Breast epithelium (tissue), 4 donors: Measurements from ENCODE around the gene APOL1. TPM values are rescaled to one million over a fixed set of nuclear protein-coding genes. Genes with fewer than 3 reads are reported as not detected.
"Not testable (repeated sequence)": the region's sequence is repeated elsewhere in the genome, so short reads cannot be mapped to it uniquely, and the experiment has no call there.

Source experiments
- DNase-seq, 2 donors: peaks; one replicate each; pipeline ENCODE4 v3.0.0-alpha.2; 2019; ENCODE audit warnings: low spot score in 2 of 2
- H3K27ac ChIP-seq, 2 donors: fragments of 200-600 bp; sonication (generic) in 1 of 2; one replicate each; pipeline ENCODE4 v1.5.1; 2016 to 2019; ENCODE audit warnings: mild to moderate bottlenecking in 1 of 2
- H3K27me3 ChIP-seq, 2 donors: fragments of 200-600 bp; sonication (generic) in 1 of 2; one replicate each; pipeline versions ENCODE4 v1.5.1 to v1.6.0; 2017 to 2019; ENCODE audit warnings: control low read depth in 1 of 2, mild to moderate bottlenecking in 1 of 2
- H3K36me3 ChIP-seq: fragments of 200-600 bp; one replicate; pipeline ENCODE4 v1.5.1; 2019
- H3K4me1 ChIP-seq, 2 donors: fragments of 200-600 bp; sonication (generic); one replicate each; pipeline ENCODE4 v1.5.1; 2016 to 2019; ENCODE audit warnings: control low read depth in 1 of 2
- H3K4me3 ChIP-seq, 3 donors: fragments of 200-600 bp; sonication (generic); 1 replicate in 2 of 3; 2 replicates in 1 of 3; pipeline ENCODE4 v1.5.1; 2016 to 2019; ENCODE audit warnings: mild to moderate bottlenecking in 3 of 3, moderate library complexity in 2 of 3
- H3K9me3 ChIP-seq, 2 donors: fragments of 200-600 bp; sonication (generic) in 1 of 2; one replicate each; pipeline ENCODE4 v1.5.1; 2016 to 2019; ENCODE audit warnings: control low read depth in 1 of 2
- CTCF ChIP-seq, 3 donors: fragments of 450-650 bp; IDR thresholded peaks; one replicate each; pipeline ENCODE4 v1.5.1; 2016 to 2017; ENCODE audit warnings: antibody characterized with exemption in 3 of 3, mild to moderate bottlenecking in 3 of 3, moderate library complexity in 3 of 3
- POLR2A ChIP-seq: fragments of 450-650 bp; IDR thresholded peaks from one replicate; pipeline ENCODE4 v1.6.1; 2016; ENCODE audit warnings: antibody characterized with exemption, mild to moderate bottlenecking, moderate library complexity
- POLR2AphosphoS5 ChIP-seq, 3 donors: sonication (generic); formaldehyde crosslinking; IDR thresholded peaks; one replicate each; pipeline ENCODE4 v1.6.1; 2017; ENCODE audit warnings: antibody characterized with exemption in 3 of 3
- intact Hi-C: fragments of 100-400 bp; cut with DNase I; formaldehyde crosslinking; loops from one replicate; pipeline ENCODE4 v1.15.1; 2023; ENCODE audit warnings: low total_unique reads
- total RNA-seq, 3 donors: library from RNA; depleted of rRNA; stranded (reverse); fragments of >200 nt; gene quantifications; one replicate each; pipeline ENCODE4 v1.1.0, GENCODE V29; 2016

APOL1 gene
- total RNA-seq, 3 donors from 2014 or later, result 5.9 to 38.3 (median 22.2) TPM

GRCh38 chr22:36226189-36226588, 26.7 kb upstream of the APOL1 start:
- no peaks in the 10 kb centered on the region for H3K4me1 ChIP-seq
- intact Hi-C loops, result no loop called here
- H3K4me3 ChIP-seq, result no peak overlapping the region
- no peaks in the 10 kb centered on the region for H3K36me3 ChIP-seq
- no peak for TF ChIP-seq POLR2A
- TF ChIP-seq CTCF (IDR thresholded peaks at IDR 0.05), result no peak
- TF ChIP-seq POLR2AphosphoS5 (IDR thresholded peaks at IDR 0.05), result no peak
- DNase-seq, result no peak
- no peaks in the 10 kb centered on the region for H3K27me3 ChIP-seq
- H3K9me3 ChIP-seq, result no peaks in the 10 kb centered on the region
- H3K27ac ChIP-seq, result no peak overlapping the region

- Histone ChIP-seq H3K4me1 (no peaks in the 10 kb centered on the region), H3K36me3 (no peaks in the 10 kb centered on the region), H3K27ac (no peak overlapping the region), H3K27me3 (no peaks in the 10 kb centered on the region), H3K9me3 (no peaks in the 10 kb centered on the region), H3K4me3 (no peak overlapping the region)
- intact Hi-C loops, result no loop called here
- DNase-seq, result no peak
- TF ChIP-seq POLR2A, result no peak
- no peak for TF ChIP-seq POLR2AphosphoS5 (IDR thresholded peaks at IDR 0.05)
- no peak for TF ChIP-seq CTCF (IDR thresholded peaks at IDR 0.05)
Measured at GRCh38 chr22:36227396-36227795, 25.5 kb upstream of the APOL1 start.

DNA sequence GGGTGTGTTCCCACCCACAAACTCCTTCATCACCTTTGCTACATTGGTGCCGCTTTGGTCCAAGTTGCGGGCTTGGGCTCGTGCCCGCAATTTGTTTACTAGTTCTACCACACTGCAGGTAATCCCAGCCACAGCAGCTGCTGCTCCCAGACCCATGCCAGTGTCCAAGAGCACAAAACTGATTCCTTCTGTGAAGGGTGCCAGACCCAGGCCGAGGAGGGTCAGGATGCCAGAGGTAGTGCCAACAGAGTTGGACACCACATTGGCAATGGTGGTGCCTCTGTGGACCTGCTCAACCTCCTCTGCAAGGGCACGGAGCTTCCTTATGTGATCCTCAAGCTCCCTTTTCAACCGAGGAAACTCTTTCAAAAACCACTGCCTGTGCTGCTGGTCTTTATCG, 25.1 kb upstream of the APOL1 start:
- H3K4me1 ChIP-seq, result no peaks in the 10 kb centered on the region
- intact Hi-C loops, result no loop called here
- TF ChIP-seq POLR2A (no peak), CTCF (IDR thresholded peaks at IDR 0.05) (no peak), POLR2AphosphoS5 (IDR thresholded peaks at IDR 0.05) (no peak)
- no peaks in the 10 kb centered on the region for H3K36me3 ChIP-seq
- no peak for DNase-seq
- no peak overlapping the region for H3K27ac ChIP-seq
- H3K27me3 ChIP-seq, result no peaks in the 10 kb centered on the region
- H3K9me3 ChIP-seq, result no peaks in the 10 kb centered on the region
- H3K4me3 ChIP-seq, result no peak overlapping the region

DNA sequence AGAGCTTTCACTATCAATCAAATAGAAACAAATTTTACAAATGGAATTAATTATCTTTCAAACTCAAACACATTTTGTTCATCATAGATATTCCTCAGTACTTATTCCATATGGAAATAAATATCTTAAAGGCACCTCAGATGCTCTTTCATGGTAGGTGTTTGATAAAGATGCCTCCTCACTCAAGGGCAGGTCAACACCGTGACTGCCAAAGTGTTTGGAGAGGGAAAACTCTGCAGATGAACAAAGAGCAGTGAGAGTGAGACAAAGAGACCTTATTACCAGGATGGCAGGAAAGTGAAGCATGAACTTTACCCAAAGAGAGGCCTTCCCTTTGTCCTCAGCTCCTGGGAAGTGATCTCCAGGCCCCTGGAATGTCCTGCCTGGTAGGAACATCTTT, 24.6 kb upstream of the APOL1 start:
- H3K36me3 ChIP-seq, H3K27ac ChIP-seq, H3K4me3 ChIP-seq, H3K9me3 ChIP-seq, H3K27me3 ChIP-seq, intact Hi-C loops, H3K4me1 ChIP-seq, DNase-seq: not testable (repeated sequence)

DNA sequence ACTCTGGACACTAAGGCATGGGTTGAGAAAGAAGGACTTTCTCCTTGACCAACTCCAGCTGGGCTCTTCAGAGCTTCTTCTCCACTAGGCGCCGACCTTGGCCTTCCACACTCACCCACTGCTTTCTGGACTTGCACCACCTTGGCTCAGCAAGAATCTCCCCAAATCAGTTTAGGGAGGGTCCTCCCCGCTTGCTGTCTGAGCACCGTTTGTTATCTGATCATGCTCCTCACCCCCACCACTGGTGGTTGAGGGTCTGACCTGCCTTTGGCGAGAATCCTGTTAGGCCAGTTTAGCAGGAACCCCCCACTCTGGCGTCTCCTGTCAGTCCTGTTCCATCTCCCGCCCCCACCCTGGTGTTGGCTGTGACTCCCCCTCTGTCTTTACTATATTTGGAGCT, 24.0 kb upstream of the APOL1 start:
- intact Hi-C loops, result no loop called here
- DNase-seq, result no peak
- Histone ChIP-seq H3K27me3 (no peaks in the 10 kb centered on the region), H3K9me3 (no peaks in the 10 kb centered on the region), H3K27ac (no peak overlapping the region), H3K36me3 (no peaks in the 10 kb centered on the region), H3K4me3 (no peak overlapping the region), H3K4me1 (no peaks in the 10 kb centered on the region)
- TF ChIP-seq POLR2A (no peak), POLR2AphosphoS5 (IDR thresholded peaks at IDR 0.05) (no peak), CTCF (IDR thresholded peaks at IDR 0.05) (no peak)

GRCh38 chr22:36229649-36230048, 23.3 kb upstream of the APOL1 start:
- H3K4me3 ChIP-seq, DNase-seq, H3K4me1 ChIP-seq, intact Hi-C loops, H3K27me3 ChIP-seq, H3K9me3 ChIP-seq, H3K27ac ChIP-seq, H3K36me3 ChIP-seq: not testable (repeated sequence)

GRCh38 chr22:36231051-36231450, 21.9 kb upstream of the APOL1 start:
- DNase-seq, H3K27me3 ChIP-seq, H3K4me1 ChIP-seq, H3K4me3 ChIP-seq, H3K36me3 ChIP-seq, H3K9me3 ChIP-seq, intact Hi-C loops: not testable (repeated sequence)
- peak overlapping the region in 1 of 2 donors; percentile 7 for H3K27ac ChIP-seq
